Activated T-cell treated with anti-CD3 and anti-CD28 coated beads, Interleukin-2, amount 50 U/mL, for 48 hours (primary cell): Measurements from ENCODE around the gene MRPS27.

Experiments
- DNase-seq, 2 experiments: peaks; one replicate each; pipeline ENCODE4 v3.0.0-alpha.2; 2020

MRPS27 gene

GRCh38 chr5:72228960-72229359 is 91.1 kb downstream of the MRPS27 start:
- no peak for DNase-seq

- DNase-seq = no peak
Observed at GRCh38 chr5:72226950-72227349, 93.1 kb downstream of the MRPS27 start.

GRCh38 chr5:72225741-72226140 is 94.3 kb downstream of the MRPS27 start:
- no peak for DNase-seq

- no peak for DNase-seq
Observed at GRCh38 chr5:72224946-72225463, 95.0 kb downstream of the MRPS27 start.

GRCh38 chr5:72223371-72223770 is 96.7 kb downstream of the MRPS27 start:
- no peak for DNase-seq

- DNase-seq = no peak
Observed at GRCh38 chr5:72222521-72222920, 97.5 kb downstream of the MRPS27 start.

- no peak for DNase-seq
Observed at GRCh38 chr5:72221541-72221940, 98.5 kb downstream of the MRPS27 start.

GRCh38 chr5:72221099-72221498 is 98.9 kb downstream of the MRPS27 start:
- no peak for DNase-seq

- no peak for DNase-seq
Observed at GRCh38 chr5:72216756-72217155, 103.3 kb downstream of the MRPS27 start.

GRCh38 chr5:72214168-72214567 is 105.9 kb downstream of the MRPS27 start:
- DNase-seq = no peak

GRCh38 chr5:72213482-72213881 is 106.6 kb downstream of the MRPS27 start:
- no peak for DNase-seq

GRCh38 chr5:72212171-72212570 is 107.9 kb downstream of the MRPS27 start:
- no peak for DNase-seq

- DNase-seq = no peak
Observed at GRCh38 chr5:72210888-72211678, 109.0 kb downstream of the MRPS27 start.

GRCh38 chr5:72209147-72210115 is 110.6 kb downstream of the MRPS27 start:
- DNase-seq = no peak

GRCh38 chr5:72208324-72208926 is 111.6 kb downstream of the MRPS27 start:
- no peak for DNase-seq

- DNase-seq = no peak
Observed at GRCh38 chr5:72206994-72207393, 113.0 kb downstream of the MRPS27 start.

- DNase-seq = no peak
Observed at GRCh38 chr5:72206160-72206559, 113.9 kb downstream of the MRPS27 start.

- DNase-seq = no peak
Observed at GRCh38 chr5:72205431-72206009, 114.5 kb downstream of the MRPS27 start.

GRCh38 chr5:72204946-72205345 is 115.1 kb downstream of the MRPS27 start:
- no peak for DNase-seq

- DNase-seq = no peak
Observed at GRCh38 chr5:72203251-72203845, 116.7 kb downstream of the MRPS27 start.

GRCh38 chr5:72202331-72202825 is 117.7 kb downstream of the MRPS27 start:
- DNase-seq = no peak

- no peak for DNase-seq
Observed at GRCh38 chr5:72199681-72200080, 120.4 kb downstream of the MRPS27 start.
